GM23248 (cell line): ENCODE measurements around the gene TMEM273. TPM values are rescaled to one million over a fixed set of nuclear protein-coding genes. Genes with fewer than 3 reads are reported as not detected.

Experiments used
- DNase-seq: peaks from one replicate; pipeline ENCODE4 v3.0.0-alpha.2; 2015
- H2AFZ ChIP-seq: fragments of 200-600 bp; sonication (generic); 2 replicates; pipeline ENCODE4 v1.6.1; 2016; ENCODE audit warnings: antibody characterized with exemption
- H3F3A ChIP-seq: fragments of 200-600 bp; sonication (generic); 2 replicates; pipeline ENCODE4 v1.6.1; 2016; ENCODE audit warnings: mild to moderate bottlenecking, antibody characterized with exemption, mixed run types; ENCODE audit not compliant: insufficient read depth
- H3K27ac ChIP-seq: fragments of 200-600 bp; sonication (generic); 2 replicates; pipeline ENCODE4 v1.5.1; 2016; ENCODE audit warnings: mild to moderate bottlenecking
- H3K27me3 ChIP-seq: fragments of 200-600 bp; sonication (generic); replicated peaks from 2 replicates; pipeline ENCODE4 v1.6.1; 2016; ENCODE audit warnings: mild to moderate bottlenecking; ENCODE audit not compliant: insufficient read depth
- H3K36me3 ChIP-seq: fragments of 200-600 bp; sonication (generic); 2 replicates; pipeline ENCODE4 v1.6.1; 2016; ENCODE audit warnings: low read depth, mild to moderate bottlenecking
- H3K4me1 ChIP-seq: fragments of 200-600 bp; sonication (generic); 2 replicates; pipeline ENCODE4 v1.6.1; 2016; ENCODE audit warnings: mild to moderate bottlenecking; ENCODE audit not compliant: insufficient read depth
- H3K4me2 ChIP-seq: fragments of 200-600 bp; sonication (generic); one replicate; pipeline ENCODE4 v1.6.1; 2016; ENCODE audit warnings: mild to moderate bottlenecking; ENCODE audit not compliant: unreplicated experiment
- H3K4me3 ChIP-seq: fragments of 200-600 bp; sonication (generic); 2 replicates; pipeline ENCODE4 v1.5.1; 2016; ENCODE audit warnings: mild to moderate bottlenecking
- H3K79me2 ChIP-seq: fragments of 200-600 bp; sonication (generic); 2 replicates; pipeline ENCODE4 v1.6.1; 2016; ENCODE audit warnings: mild to moderate bottlenecking; ENCODE audit not compliant: insufficient read depth
- H3K9ac ChIP-seq: fragments of 200-600 bp; sonication (generic); 2 replicates; pipeline ENCODE4 v1.6.1; 2016; ENCODE audit warnings: mild to moderate bottlenecking
- H3K9me2 ChIP-seq: fragments of 200-600 bp; sonication (generic); 2 replicates; pipeline ENCODE4 v1.6.1; 2016; ENCODE audit warnings: mixed run types, mild to moderate bottlenecking, moderate library complexity; ENCODE audit not compliant: insufficient read depth
- H3K9me3 ChIP-seq: fragments of 200-600 bp; sonication (generic); one replicate; pipeline ENCODE4 v1.6.1; 2017; ENCODE audit warnings: low read depth
- H4K20me1 ChIP-seq: fragments of 200-600 bp; sonication (generic); 2 replicates; pipeline ENCODE4 v1.6.0; 2016; ENCODE audit not compliant: insufficient read depth
- EZH2 ChIP-seq: fragments of 200-600 bp; sonication (generic); IDR thresholded peaks from 2 replicates; pipeline ENCODE4 v1.6.1; 2018; ENCODE audit warnings: antibody characterized with exemption, mild to moderate bottlenecking; ENCODE audit not compliant: insufficient read depth, poor library complexity, severe bottlenecking
- EZH2phosphoT487 ChIP-seq: fragments of 200-600 bp; sonication (generic); IDR thresholded peaks from 2 replicates; pipeline ENCODE4 v1.6.1; 2018; ENCODE audit warnings: antibody characterized with exemption, moderate library complexity, mild to moderate bottlenecking, low read depth; ENCODE audit not compliant: insufficient read depth
- WGBS, 2 experiments: methylation state at CpG; one replicate each; pipeline ENCODE4 v1.1.6; 2015 to 2017; ENCODE audit warnings: low lambda C conversion rate in 2 of 2, low coverage in 1 of 2; ENCODE audit errors: missing lambda C conversion rate in 2 of 2; 5-methylcytosine and 5-hydroxymethylcytosine counted together
- in situ Hi-C: fragments of 300-500 bp; cut with MboI; formaldehyde crosslinking; loops from 2 replicates; pipeline ENCODE4 v1.15.0; 2020
- polyA plus RNA-seq: library from polyadenylated mRNA; unstranded; fragments of >200 nt; fragmentation: Nextera tagmentation; extraction: Ambion mirVana; gene quantifications from 2 replicates; pipeline ENCODE4 v1.2.1, GENCODE V29; 2016
- total RNA-seq: library from RNA; depleted of rRNA; stranded (reverse); fragments of >200 nt; shearing (Covaris generic); gene quantifications from 2 replicates; pipeline ENCODE4 v1.2.3, GENCODE V29; 2014

The TMEM273 gene
- total and polyA plus RNA-seq, 2 experiments from 2014 or later, result not detected

GRCh38 chr10:49212076-49212475 is 23.9 kb upstream of the TMEM273 start:
- Histone ChIP-seq H3K36me3 (no peaks in the 10 kb centered on the region), H2AFZ (no peak overlapping the region), H3K9me2 (no peaks in the 10 kb centered on the region), H3K4me2 (no peak overlapping the region), H3K79me2 (no peaks in the 10 kb centered on the region), H3K27ac (no peak overlapping the region), H3K4me3 (no peak overlapping the region), H3K9ac (no peak overlapping the region), H4K20me1 (no peaks in the 10 kb centered on the region), H3K4me1 (no peaks in the 10 kb centered on the region), H3K9me3 (no peaks in the 10 kb centered on the region), H3F3A (no peaks in the 10 kb centered on the region), H3K27me3 (peaks cover 52% of the 10 kb centered on the region)
- 59 to 64% methylated on average over 1 of the region's 1 CpG for WGBS, 2 experiments
- DNase-seq, result no peak
- TF ChIP-seq EZH2phosphoT487 (no peak), EZH2 (no peak)
- in situ Hi-C loops, result no loop called here

- no peak overlapping the region for H2AFZ ChIP-seq
- H3K36me3 ChIP-seq, result no peaks in the 10 kb centered on the region
- no peak overlapping the region for H3K4me3 ChIP-seq
- H3K4me1 ChIP-seq, result no peaks in the 10 kb centered on the region
- no peak overlapping the region for H3K4me2 ChIP-seq
- no peak overlapping the region for H3K27ac ChIP-seq
- no peaks in the 10 kb centered on the region for H4K20me1 ChIP-seq
- H3K79me2 ChIP-seq, result no peaks in the 10 kb centered on the region
- TF ChIP-seq EZH2, result no peak
- no peak for TF ChIP-seq EZH2phosphoT487
- no peaks in the 10 kb centered on the region for H3F3A ChIP-seq
- H3K9me3 ChIP-seq, result no peaks in the 10 kb centered on the region
- WGBS, 2 experiments, result 49 to 56% methylated on average over 2 of the region's 2 CpGs
- no peaks in the 10 kb centered on the region for H3K9me2 ChIP-seq
- in situ Hi-C loops, result no loop called here
- peaks cover 53% of the 10 kb centered on the region for H3K27me3 ChIP-seq
- no peak for DNase-seq
- H3K9ac ChIP-seq, result no peak overlapping the region
Observed at GRCh38 chr10:49208996-49209395, 20.8 kb upstream of the TMEM273 start.

- no peak overlapping the region for H3K9ac ChIP-seq
- H3K36me3 ChIP-seq, result no peaks in the 10 kb centered on the region
- no peaks in the 10 kb centered on the region for H3K4me1 ChIP-seq
- no peaks in the 10 kb centered on the region for H3K79me2 ChIP-seq
- H3K4me2 ChIP-seq, result no peak overlapping the region
- no peak for DNase-seq
- WGBS, 2 experiments, result 57 to 60% methylated on average over 9 of the region's 9 CpGs
- no peaks in the 10 kb centered on the region for H3K9me2 ChIP-seq
- H3F3A ChIP-seq, result no peaks in the 10 kb centered on the region
- H3K27me3 ChIP-seq, result peaks cover 55% of the 10 kb centered on the region
- no peak overlapping the region for H3K27ac ChIP-seq
- no peak overlapping the region for H2AFZ ChIP-seq
- TF ChIP-seq EZH2 (no peak), EZH2phosphoT487 (no peak)
- H4K20me1 ChIP-seq, result no peaks in the 10 kb centered on the region
- H3K9me3 ChIP-seq, result no peaks in the 10 kb centered on the region
- no peak overlapping the region for H3K4me3 ChIP-seq
- in situ Hi-C loops, result no loop called here
Observed at GRCh38 chr10:49207936-49208487, 19.8 kb upstream of the TMEM273 start.

DNA sequence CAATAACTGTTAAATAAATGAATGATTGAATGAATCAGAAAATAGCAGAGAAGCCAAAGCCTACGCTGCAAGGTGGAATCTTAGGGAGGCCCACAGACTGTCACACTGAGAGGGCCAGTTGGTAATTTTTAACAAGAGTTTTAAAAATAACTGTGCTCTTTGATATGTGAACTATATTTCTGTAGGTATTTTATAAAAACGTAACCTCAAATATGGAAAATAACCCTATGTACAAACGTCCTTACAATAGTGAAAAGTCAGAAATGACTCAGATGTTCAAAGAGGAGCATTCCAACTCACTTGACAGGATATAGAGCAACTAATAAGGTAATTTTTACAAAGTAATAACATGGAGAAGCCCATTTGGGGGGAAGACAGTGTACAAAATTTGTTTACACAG is 18.9 kb upstream of the TMEM273 start:
- H4K20me1 ChIP-seq, result no peaks in the 10 kb centered on the region
- 61 to 66% methylated on average over 3 of the region's 3 CpGs for WGBS, 2 experiments
- H3K36me3 ChIP-seq, result no peaks in the 10 kb centered on the region
- peaks cover 51% of the 10 kb centered on the region for H3K27me3 ChIP-seq
- no peaks in the 10 kb centered on the region for H3K79me2 ChIP-seq
- H3K9ac ChIP-seq, result no peak overlapping the region
- no peaks in the 10 kb centered on the region for H3K4me1 ChIP-seq
- no peaks in the 10 kb centered on the region for H3F3A ChIP-seq
- no peak overlapping the region for H3K27ac ChIP-seq
- no peaks in the 10 kb centered on the region for H3K9me3 ChIP-seq
- in situ Hi-C loops, result no loop called here
- TF ChIP-seq EZH2phosphoT487 (no peak), EZH2 (no peak)
- H2AFZ ChIP-seq, result no peak overlapping the region
- no peak overlapping the region for H3K4me3 ChIP-seq
- no peak for DNase-seq
- H3K4me2 ChIP-seq, result no peak overlapping the region
- no peaks in the 10 kb centered on the region for H3K9me2 ChIP-seq

GRCh38 chr10:49205206-49205605 is 17.0 kb upstream of the TMEM273 start:
- no peak overlapping the region for H2AFZ ChIP-seq
- H4K20me1 ChIP-seq, result no peaks in the 10 kb centered on the region
- 81 to 84% methylated on average over 3 of the region's 3 CpGs for WGBS, 2 experiments
- H3K9ac ChIP-seq, result no peak overlapping the region
- no peaks in the 10 kb centered on the region for H3K9me2 ChIP-seq
- H3K27me3 ChIP-seq, result peaks cover 50% of the 10 kb centered on the region
- H3K9me3 ChIP-seq, result no peaks in the 10 kb centered on the region
- no peak overlapping the region for H3K4me2 ChIP-seq
- H3K79me2 ChIP-seq, result no peaks in the 10 kb centered on the region
- no peaks in the 10 kb centered on the region for H3K36me3 ChIP-seq
- in situ Hi-C loops, result no loop called here
- no peaks in the 10 kb centered on the region for H3K4me1 ChIP-seq
- DNase-seq, result no peak
- TF ChIP-seq EZH2, result no peak
- no peak for TF ChIP-seq EZH2phosphoT487
- no peak overlapping the region for H3K27ac ChIP-seq
- H3K4me3 ChIP-seq, result no peak overlapping the region
- H3F3A ChIP-seq, result no peaks in the 10 kb centered on the region
